Hematopoietic multipotent progenitor cell treated with erythropoietin and hydrocortisone succinate and interleukin-3 and kit ligand, for 8 days (in vitro differentiated cells): Measurements from ENCODE around the gene FUT8.
A peak's percentile ranks its signal among the peaks of the same experiment; 100 is the strongest.

Source experiments
- DNase-seq: peaks from one replicate; pipeline ENCODE4 v3.0.0-alpha.2; 2015

FUT8 gene

GRCh38 chr14:65496178-65496993, 83.9 kb downstream of the FUT8 start:
- DNase-seq = no peak

GRCh38 chr14:65499138-65499537, 86.6 kb downstream of the FUT8 start:
- DNase-seq = no peak

GRCh38 chr14:65500075-65500474, 87.5 kb downstream of the FUT8 start:
- no peak for DNase-seq

GRCh38 chr14:65501328-65501727, 88.8 kb downstream of the FUT8 start:
- peak; percentile 53 for DNase-seq

- DNase-seq = peak; percentile 35
Observed at GRCh38 chr14:65502676-65503124, 90.2 kb downstream of the FUT8 start.

GRCh38 chr14:65503771-65504170, 91.2 kb downstream of the FUT8 start:
- DNase-seq = no peak

- DNase-seq = no peak
Observed at GRCh38 chr14:65506801-65507200, 94.3 kb downstream of the FUT8 start.

GRCh38 chr14:65509842-65510241, 97.3 kb downstream of the FUT8 start:
- DNase-seq = no peak

GRCh38 chr14:65513671-65514070, 101.1 kb downstream of the FUT8 start:
- no peak for DNase-seq

- peak; percentile 30 for DNase-seq
Observed at GRCh38 chr14:65517635-65518542, 105.4 kb downstream of the FUT8 start.

GRCh38 chr14:65528069-65528468, 115.5 kb downstream of the FUT8 start:
- no peak for DNase-seq

- no peak for DNase-seq
Observed at GRCh38 chr14:65531148-65531547, 118.6 kb downstream of the FUT8 start.

- DNase-seq = no peak
Observed at GRCh38 chr14:65533736-65534404, 121.3 kb downstream of the FUT8 start.

- DNase-seq = no peak
Observed at GRCh38 chr14:65536781-65537423, 124.4 kb downstream of the FUT8 start.

GRCh38 chr14:65548878-65549277, 136.3 kb downstream of the FUT8 start:
- DNase-seq = no peak

GRCh38 chr14:65549429-65549828, 136.9 kb downstream of the FUT8 start:
- no peak for DNase-seq

- peak; percentile 53 for DNase-seq
Observed at GRCh38 chr14:65550779-65551643, 138.5 kb downstream of the FUT8 start.

GRCh38 chr14:65552724-65553123, 140.2 kb downstream of the FUT8 start:
- no peak for DNase-seq

GRCh38 chr14:65554837-65555236, 142.3 kb downstream of the FUT8 start:
- DNase-seq = no peak

GRCh38 chr14:65555358-65555757, 142.8 kb downstream of the FUT8 start:
- no peak for DNase-seq

- no peak for DNase-seq
Observed at GRCh38 chr14:65558363-65558762, 145.8 kb downstream of the FUT8 start.
